OCI-LY3 (cell line): ENCODE measurements around the gene OR10A5.
A peak's percentile ranks its signal among the peaks of the same experiment; 100 is the strongest.

Source experiments
- H2AFZ ChIP-seq: fragments of 200-600, 300-600 bp; shearing (Covaris generic); 2 replicates; pipeline ENCODE4 v1.6.0; 2014; ENCODE audit warnings: antibody characterized with exemption, low read depth, low read length
- H3K27ac ChIP-seq: fragments of 200-600, 300-600 bp; sonication (generic); 2 replicates; pipeline ENCODE4 v1.5.1; 2014; ENCODE audit warnings: mild to moderate bottlenecking, low read length, moderate library complexity, mixed read lengths
- H3K27me3 ChIP-seq: fragments of 200-600, 300-600 bp; sonication (generic); 2 replicates; pipeline ENCODE4 v1.6.1; 2014; ENCODE audit warnings: low read depth, low read length, mixed read lengths
- H3K36me3 ChIP-seq: fragments of 200-600, 300-600 bp; sonication (generic); replicated peaks from 2 replicates; pipeline ENCODE3; 2014; ENCODE audit warnings: low read depth, low read length, mixed read lengths
- H3K4me1 ChIP-seq: fragments of 300-600, 200-600 bp; sonication (generic); 2 replicates; pipeline ENCODE4 v1.6.1; 2014; ENCODE audit warnings: low read length, mixed read lengths
- H3K4me2 ChIP-seq: fragments of 200-600, 300-600 bp; sonication (generic); 2 replicates; pipeline ENCODE4 v1.6.1; 2014; ENCODE audit warnings: low read length, mixed read lengths
- H3K4me3 ChIP-seq: fragments of 300-600, 200-600 bp; sonication (generic); 2 replicates; pipeline ENCODE4 v1.5.1; 2014; ENCODE audit warnings: antibody characterized with exemption, mild to moderate bottlenecking, low read length, moderate library complexity
- H3K79me2 ChIP-seq: fragments of 300-600, 200-600 bp; shearing (Covaris generic); 2 replicates; pipeline ENCODE4 v1.6.1; 2014; ENCODE audit warnings: mild to moderate bottlenecking, low read length, mixed read lengths
- H3K9ac ChIP-seq: fragments of 300-600, 200-600 bp; shearing (Covaris generic); 2 replicates; pipeline ENCODE4 v1.6.0; 2014; ENCODE audit warnings: mild to moderate bottlenecking, low read length, moderate library complexity
- H3K9me3 ChIP-seq: fragments of 200-600, 300-600 bp; shearing (Covaris generic); 2 replicates; pipeline ENCODE4 v1.6.1; 2014; ENCODE audit warnings: low read length, mixed read lengths; ENCODE audit not compliant: insufficient read depth
- H4K20me1 ChIP-seq: fragments of 200-600, 300-600 bp; sonication (generic); 2 replicates; pipeline ENCODE4 v1.6.1; 2016; ENCODE audit warnings: low read length, mixed read lengths; ENCODE audit not compliant: insufficient read depth
- EZH2phosphoT487 ChIP-seq: fragments of 200-600 bp; shearing (Covaris generic); IDR thresholded peaks from 2 replicates; pipeline ENCODE4 v1.6.1; 2018; ENCODE audit warnings: antibody characterized with exemption, mixed run types, low read depth
- TF ChIP-seq, protein P1 (sequence below): fragments of 200-600, 300-600 bp; sonication (generic); IDR thresholded peaks from 2 replicates; pipeline ENCODE4 v1.5.1; 2014; ENCODE audit warnings: antibody characterized with exemption, low read length, low read depth

The OR10A5 gene

DNA sequence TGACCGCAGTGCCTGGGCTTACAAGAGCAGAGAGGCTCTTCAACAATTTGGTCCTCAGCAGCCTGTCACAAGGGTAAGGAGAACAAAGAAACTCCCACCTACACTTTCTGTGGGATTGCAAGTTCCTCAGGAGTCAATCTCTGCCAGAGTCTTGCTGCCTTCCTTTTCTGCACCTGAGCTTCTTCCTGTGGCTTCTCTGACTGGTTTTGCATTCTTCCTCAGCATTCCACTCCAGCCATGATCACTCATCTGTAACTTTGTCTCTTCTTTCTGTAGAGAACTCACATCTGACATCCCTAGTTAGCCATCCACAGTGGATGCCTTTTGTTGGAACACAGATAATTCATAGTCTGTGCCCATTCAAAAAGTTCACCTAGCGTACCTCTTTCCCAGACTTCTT is 31.8 kb upstream of the OR10A5 start:
- no peak overlapping the region for H3K4me3 ChIP-seq
- no peak overlapping the region for H3K27ac ChIP-seq
- H2AFZ ChIP-seq = no peak overlapping the region
- no peak overlapping the region for H3K4me2 ChIP-seq
- H3K9me3 ChIP-seq = no peaks in the 10 kb centered on the region
- no peak overlapping the region for H3K9ac ChIP-seq
- peaks cover 7% of the 10 kb centered on the region for H3K4me1 ChIP-seq
- TF ChIP-seq, protein P1, sequence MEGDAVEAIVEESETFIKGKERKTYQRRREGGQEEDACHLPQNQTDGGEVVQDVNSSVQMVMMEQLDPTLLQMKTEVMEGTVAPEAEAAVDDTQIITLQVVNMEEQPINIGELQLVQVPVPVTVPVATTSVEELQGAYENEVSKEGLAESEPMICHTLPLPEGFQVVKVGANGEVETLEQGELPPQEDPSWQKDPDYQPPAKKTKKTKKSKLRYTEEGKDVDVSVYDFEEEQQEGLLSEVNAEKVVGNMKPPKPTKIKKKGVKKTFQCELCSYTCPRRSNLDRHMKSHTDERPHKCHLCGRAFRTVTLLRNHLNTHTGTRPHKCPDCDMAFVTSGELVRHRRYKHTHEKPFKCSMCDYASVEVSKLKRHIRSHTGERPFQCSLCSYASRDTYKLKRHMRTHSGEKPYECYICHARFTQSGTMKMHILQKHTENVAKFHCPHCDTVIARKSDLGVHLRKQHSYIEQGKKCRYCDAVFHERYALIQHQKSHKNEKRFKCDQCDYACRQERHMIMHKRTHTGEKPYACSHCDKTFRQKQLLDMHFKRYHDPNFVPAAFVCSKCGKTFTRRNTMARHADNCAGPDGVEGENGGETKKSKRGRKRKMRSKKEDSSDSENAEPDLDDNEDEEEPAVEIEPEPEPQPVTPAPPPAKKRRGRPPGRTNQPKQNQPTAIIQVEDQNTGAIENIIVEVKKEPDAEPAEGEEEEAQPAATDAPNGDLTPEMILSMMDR = no peak
- TF ChIP-seq EZH2phosphoT487 = no peak
- H3K27me3 ChIP-seq = no peaks in the 10 kb centered on the region
- no peaks in the 10 kb centered on the region for H3K36me3 ChIP-seq
- no peaks in the 10 kb centered on the region for H4K20me1 ChIP-seq
- no peaks in the 10 kb centered on the region for H3K79me2 ChIP-seq

DNA sequence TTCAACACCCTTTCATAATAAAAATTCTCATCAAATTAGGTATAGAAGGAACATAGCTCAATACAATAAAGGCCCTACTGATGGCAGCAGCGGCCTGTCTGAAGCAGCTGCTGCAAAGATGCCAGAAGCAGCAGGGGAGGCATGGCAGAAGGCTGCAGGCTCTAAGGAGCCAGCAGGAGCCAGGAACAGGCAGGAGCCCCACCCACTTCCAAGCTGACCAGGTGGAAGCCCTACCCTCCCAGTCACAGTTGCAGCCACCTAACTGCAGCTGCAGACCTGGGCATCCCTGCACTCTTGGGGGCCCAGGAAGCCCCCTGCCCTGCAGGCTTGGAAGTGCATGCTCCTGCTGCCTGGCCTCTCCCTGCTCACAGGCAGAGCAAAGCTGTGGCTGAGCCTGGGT is 27.8 kb upstream of the OR10A5 start:
- no peak overlapping the region for H3K9ac ChIP-seq
- no peaks in the 10 kb centered on the region for H3K79me2 ChIP-seq
- TF ChIP-seq, protein P1 = peak; percentile 18; the same call in 1 of the 2 replicates
- TF ChIP-seq EZH2phosphoT487 = no peak
- H3K9me3 ChIP-seq = no peaks in the 10 kb centered on the region
- H3K27me3 ChIP-seq = no peaks in the 10 kb centered on the region
- H3K36me3 ChIP-seq = peaks cover 3% of the 10 kb centered on the region
- H3K27ac ChIP-seq = no peak overlapping the region
- no peak overlapping the region for H2AFZ ChIP-seq
- no peaks in the 10 kb centered on the region for H4K20me1 ChIP-seq
- H3K4me3 ChIP-seq = no peak overlapping the region
- H3K4me1 ChIP-seq = peaks cover 13% of the 10 kb centered on the region
- no peak overlapping the region for H3K4me2 ChIP-seq

DNA sequence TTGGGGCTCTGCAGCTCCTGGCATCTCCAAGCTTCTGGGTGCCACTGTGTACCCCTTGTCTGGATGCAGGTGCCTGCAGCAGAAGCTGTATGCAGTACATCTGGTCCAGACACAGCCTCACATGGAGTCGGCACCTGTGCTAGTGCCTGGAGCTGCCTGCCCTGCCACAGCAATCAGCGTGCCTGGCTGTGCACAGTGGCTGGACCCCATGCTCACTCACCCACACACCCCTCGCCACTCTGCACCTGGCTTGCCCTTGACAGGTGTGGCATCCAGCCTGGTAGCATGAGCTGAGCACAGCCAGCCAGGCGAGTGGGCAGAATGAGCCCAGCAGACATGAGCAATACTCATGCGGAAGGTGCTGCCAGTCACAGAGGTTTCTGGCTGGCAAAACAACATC is 26.5 kb upstream of the OR10A5 start:
- no peaks in the 10 kb centered on the region for H3K9me3 ChIP-seq
- no peaks in the 10 kb centered on the region for H3K79me2 ChIP-seq
- H3K4me3 ChIP-seq = no peak overlapping the region
- peaks cover 3% of the 10 kb centered on the region for H3K36me3 ChIP-seq
- no peak overlapping the region for H3K27ac ChIP-seq
- H3K27me3 ChIP-seq = no peaks in the 10 kb centered on the region
- TF ChIP-seq, protein P1 = no peak
- no peak for TF ChIP-seq EZH2phosphoT487
- H3K4me1 ChIP-seq = peaks cover 12% of the 10 kb centered on the region
- no peak overlapping the region for H3K9ac ChIP-seq
- H4K20me1 ChIP-seq = no peaks in the 10 kb centered on the region
- H2AFZ ChIP-seq = no peak overlapping the region
- H3K4me2 ChIP-seq = 0 out of 2 replicates have a peak overlapping the region, but pooled peaks have one; percentile 3

DNA sequence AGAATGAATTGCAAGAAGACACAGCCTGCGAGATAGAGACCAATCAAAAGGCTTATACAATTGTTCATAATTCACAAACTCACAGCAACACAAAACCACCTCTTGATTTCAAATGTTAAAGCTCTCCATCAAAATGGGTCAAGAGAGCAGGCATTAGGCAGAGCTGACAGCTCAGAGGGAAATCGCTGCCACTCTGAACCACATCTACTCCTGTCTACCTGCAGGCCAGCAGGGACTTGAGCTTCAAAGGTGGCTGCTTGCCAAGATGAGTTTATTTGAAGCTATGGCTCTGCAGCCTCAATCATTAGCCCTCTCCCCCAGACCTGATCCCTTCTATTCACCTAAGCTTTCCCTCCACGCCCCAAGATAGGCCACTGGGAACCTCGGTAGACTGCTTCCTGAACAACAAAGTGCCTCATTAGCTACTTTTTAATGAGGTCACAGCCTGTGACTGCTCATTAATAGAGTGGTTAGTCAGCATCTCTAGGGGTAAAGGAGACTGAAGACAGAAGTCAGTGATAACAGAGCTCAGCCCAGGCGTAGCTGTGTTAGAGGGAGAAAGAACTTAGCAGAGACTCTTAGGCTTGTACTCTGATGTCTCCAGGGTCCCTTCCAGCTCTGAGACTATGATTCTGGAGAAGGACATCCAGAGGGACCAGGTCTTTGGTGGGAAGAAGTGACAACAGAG is 21.2 kb upstream of the OR10A5 start:
- H3K79me2 ChIP-seq = no peaks in the 10 kb centered on the region
- H2AFZ ChIP-seq = no peak overlapping the region
- no peak overlapping the region for H3K9ac ChIP-seq
- no peak for TF ChIP-seq EZH2phosphoT487
- TF ChIP-seq, protein P1 = no peak
- no peak overlapping the region for H3K4me3 ChIP-seq
- no peaks in the 10 kb centered on the region for H4K20me1 ChIP-seq
- H3K9me3 ChIP-seq = no peaks in the 10 kb centered on the region
- no peak overlapping the region for H3K4me2 ChIP-seq
- no peak overlapping the region for H3K27ac ChIP-seq
- H3K27me3 ChIP-seq = no peaks in the 10 kb centered on the region
- peaks cover 6% of the 10 kb centered on the region for H3K4me1 ChIP-seq
- no peaks in the 10 kb centered on the region for H3K36me3 ChIP-seq
